ENCODE measurements around the gene IL21. TPM values are rescaled to one million over a fixed set of nuclear protein-coding genes. Genes with fewer than 3 reads are reported as not detected.

IL21 gene
- polyA plus RNA-seq, 1 donor (not counting 4 experiments of a cell fraction or from before 2014, with no cell fraction given): not detected

- Histone ChIP-seq H2AFZ (ENCODE audit: control insufficient read depth, low read length) (no peak overlapping the region), H3K36me3 (ENCODE audit: control insufficient read depth in 2 of 2, extremely low read depth in 1 of 2, insufficient read depth in 2 of 2, low read length in 2 of 2) (no peaks in the 10 kb centered on the region), H3K27ac (ENCODE audit: control insufficient read depth, insufficient read depth, low read length) (no peak overlapping the region), H3K27me3 (ENCODE audit: control insufficient read depth, extremely low read depth, insufficient read depth, low read length) (no peaks in the 10 kb centered on the region), H3K4me1 (ENCODE audit: control insufficient read depth, extremely low read depth, insufficient read depth, low read length) (no peaks in the 10 kb centered on the region), H3K79me2 (ENCODE audit: control insufficient read depth, insufficient read depth, low read length) (no peaks in the 10 kb centered on the region), H3K9me3 (ENCODE audit: control insufficient read depth, low read depth, low read length) (no peaks in the 10 kb centered on the region), H3K4me2 (ENCODE audit: control insufficient read depth, extremely low read depth, insufficient read depth, low read depth, low read length) (no peak overlapping the region), H4K20me1 (ENCODE audit: control insufficient read depth, extremely low read depth, insufficient read depth, low read length) (no peaks in the 10 kb centered on the region), H3K9me1 (ENCODE audit: control insufficient read depth, extremely low read depth, insufficient read depth, low read length) (no peaks in the 10 kb centered on the region), H3K9ac (ENCODE audit: control insufficient read depth, extremely low read depth, insufficient read depth, low read length) (no peak overlapping the region), H3K4me3 (ENCODE audit: control insufficient read depth in 2 of 3, extremely low read depth in 1 of 3, insufficient read depth in 2 of 3, low read depth in 1 of 3, low read length in 3 of 3) (no peak overlapping the region)
- DNase-seq (ENCODE audit: low read depth, low spot score) (no peak), FAIRE-seq (no peak)
- dilution Hi-C loops (cut with MboI; ENCODE audit: extremely low pct_ligation_motif_present, low sequenced_read_pairs): no loop called here
- TF ChIP-seq CTCF (optimal IDR thresholded peaks at IDR 0.05 in 1 of 3, IDR thresholded peaks at IDR 0.05 in 1 of 3, conservative IDR thresholded peaks at IDR 0.05 in 1 of 3; ENCODE audit: extremely low read depth in 1 of 3, insufficient read depth in 2 of 3, low read length in 3 of 3): no peak
- TF ChIP-seq EZH2 (IDR thresholded peaks at IDR 0.05; ENCODE audit: low read length): no peak
These were observed 1.5 kb upstream of the IL21 start for GRCh38 chr4:122622400-122622799.

GRCh38 chr4:122619611-122620010 is 1.3 kb downstream of the IL21 start:
- H3K9me1 ChIP-seq (ENCODE audit: control insufficient read depth, extremely low read depth, insufficient read depth, low read length): no peaks in the 10 kb centered on the region
- no peak overlapping the region for H3K9ac ChIP-seq (ENCODE audit: control insufficient read depth, extremely low read depth, insufficient read depth, low read length)
- TF ChIP-seq EZH2 (IDR thresholded peaks at IDR 0.05; ENCODE audit: low read length) (no peak), CTCF (optimal IDR thresholded peaks at IDR 0.05 in 1 of 3, IDR thresholded peaks at IDR 0.05 in 1 of 3, conservative IDR thresholded peaks at IDR 0.05 in 1 of 3; ENCODE audit: extremely low read depth in 1 of 3, insufficient read depth in 2 of 3, low read length in 3 of 3) (no peak)
- dilution Hi-C loops (cut with MboI; ENCODE audit: extremely low pct_ligation_motif_present, low sequenced_read_pairs): no loop called here
- no peaks in the 10 kb centered on the region for H4K20me1 ChIP-seq (ENCODE audit: control insufficient read depth, extremely low read depth, insufficient read depth, low read length)
- no peak overlapping the region for H3K27ac ChIP-seq (ENCODE audit: control insufficient read depth, insufficient read depth, low read length)
- no peak overlapping the region for H3K4me3 ChIP-seq (ENCODE audit: control insufficient read depth in 2 of 3, extremely low read depth in 1 of 3, insufficient read depth in 2 of 3, low read depth in 1 of 3, low read length in 3 of 3)
- FAIRE-seq (no peak), DNase-seq (ENCODE audit: low read depth, low spot score) (no peak)
- H3K9me3 ChIP-seq (ENCODE audit: control insufficient read depth, low read depth, low read length): no peaks in the 10 kb centered on the region
- H3K4me2 ChIP-seq (ENCODE audit: control insufficient read depth, extremely low read depth, insufficient read depth, low read depth, low read length): no peak overlapping the region
- H3K4me1 ChIP-seq (ENCODE audit: control insufficient read depth, extremely low read depth, insufficient read depth, low read length): no peaks in the 10 kb centered on the region
- no peaks in the 10 kb centered on the region for H3K27me3 ChIP-seq (ENCODE audit: control insufficient read depth, extremely low read depth, insufficient read depth, low read length)
- H3K36me3 ChIP-seq (ENCODE audit: control insufficient read depth in 2 of 2, extremely low read depth in 1 of 2, insufficient read depth in 2 of 2, low read length in 2 of 2): no peaks in the 10 kb centered on the region
- no peak overlapping the region for H2AFZ ChIP-seq (ENCODE audit: control insufficient read depth, low read length)
- H3K79me2 ChIP-seq (ENCODE audit: control insufficient read depth, insufficient read depth, low read length): no peaks in the 10 kb centered on the region

Measured in keratinocyte (primary cell).